Type B pancreatic cell (in vitro differentiated cells): ENCODE measurements around the gene MCM5. TPM values are rescaled to one million over a fixed set of nuclear protein-coding genes. Genes with fewer than 3 reads are reported as not detected.
A peak's percentile ranks its signal among the peaks of the same experiment; 100 is the strongest.

Experiments used
- DNase-seq: peaks from one replicate; pipeline ENCODE4 v3.0.0; 2021; ENCODE audit warnings: mixed read lengths; ENCODE audit not compliant: unreplicated experiment; ENCODE audit errors: extremely low spot score
- H3K27ac Mint-ChIP-seq: 2 replicates; pipeline ENCODE4 v1.8.0; 2021; ENCODE audit warnings: mild to moderate bottlenecking, mixed read lengths
- H3K27me3 Mint-ChIP-seq: 2 replicates; pipeline ENCODE4 v1.8.0; 2021; ENCODE audit warnings: mixed read lengths
- H3K36me3 Mint-ChIP-seq: 2 replicates; pipeline ENCODE4 v1.8.0; 2021; ENCODE audit warnings: mixed read lengths
- H3K4me1 Mint-ChIP-seq: one replicate; pipeline ENCODE4 v1.8.0; 2021; ENCODE audit warnings: mixed read lengths; ENCODE audit not compliant: unreplicated experiment
- H3K4me3 Mint-ChIP-seq: 2 replicates; pipeline ENCODE4 v1.8.0; 2021; ENCODE audit warnings: mild to moderate bottlenecking, mixed read lengths
- H3K9me3 Mint-ChIP-seq: 2 replicates; pipeline ENCODE4 v1.8.0; 2021; ENCODE audit warnings: mixed read lengths
- CTCF ChIP-seq: fragments of 200-600 bp; sonication (generic); conservative IDR thresholded peaks from 2 replicates; pipeline ENCODE4 v1.5.0; 2021; ENCODE audit warnings: antibody characterized with exemption, mild to moderate bottlenecking
- total RNA-seq: library from RNA; stranded (reverse); gene quantifications from 2 replicates; pipeline ENCODE4 v1.2.1, GENCODE V29; 2021; ENCODE audit warnings: low replicate concordance

MCM5 gene
- total RNA-seq, 1 donor from 2014 or later = 98.0 TPM

- Mint-ChIP-seq H3K27me3 (no peaks in the 10 kb centered on the region), H3K27ac (no peak overlapping the region), H3K36me3 (peaks cover 4% of the 10 kb centered on the region), H3K4me1 (peaks cover 13% of the 10 kb centered on the region), H3K9me3 (no peaks in the 10 kb centered on the region), H3K4me3 (no peak overlapping the region)
- TF ChIP-seq CTCF = no peak
- no peak for DNase-seq
Measured at GRCh38 chr22:35424081-35424480, 24.1 kb downstream of the MCM5 start.

GRCh38 chr22:35424761-35425160 is 24.8 kb downstream of the MCM5 start:
- H3K4me3 Mint-ChIP-seq = no peak overlapping the region
- no peak for DNase-seq
- H3K4me1 Mint-ChIP-seq = peaks cover 13% of the 10 kb centered on the region
- H3K9me3 Mint-ChIP-seq = no peaks in the 10 kb centered on the region
- peak overlapping the region; percentile 14 for H3K27ac Mint-ChIP-seq
- peaks cover 4% of the 10 kb centered on the region for H3K36me3 Mint-ChIP-seq
- no peaks in the 10 kb centered on the region for H3K27me3 Mint-ChIP-seq
- no peak for TF ChIP-seq CTCF

GRCh38 chr22:35425546-35425945 is 25.6 kb downstream of the MCM5 start:
- Mint-ChIP-seq H3K27ac (peak overlapping the region; percentile 29), H3K4me3 (no peak overlapping the region), H3K4me1 (peaks cover 13% of the 10 kb centered on the region), H3K27me3 (no peaks in the 10 kb centered on the region), H3K9me3 (no peaks in the 10 kb centered on the region), H3K36me3 (peaks cover 4% of the 10 kb centered on the region)
- no peak for TF ChIP-seq CTCF
- DNase-seq = no peak

- Mint-ChIP-seq H3K4me3 (peak overlapping the region; percentile 21), H3K9me3 (no peaks in the 10 kb centered on the region), H3K4me1 (peaks cover 13% of the 10 kb centered on the region), H3K27me3 (no peaks in the 10 kb centered on the region), H3K27ac (peak overlapping the region; percentile 80), H3K36me3 (peaks cover 4% of the 10 kb centered on the region)
- TF ChIP-seq CTCF = no peak
- no peak for DNase-seq
Measured at GRCh38 chr22:35425971-35426800, 26.2 kb downstream of the MCM5 start.

GRCh38 chr22:35426801-35427140 is 26.8 kb downstream of the MCM5 start:
- no peak for DNase-seq
- Mint-ChIP-seq H3K4me3 (peak overlapping the region; percentile 21), H3K27ac (peak overlapping the region; percentile 80), H3K4me1 (peaks cover 13% of the 10 kb centered on the region), H3K9me3 (no peaks in the 10 kb centered on the region), H3K36me3 (peaks cover 5% of the 10 kb centered on the region), H3K27me3 (no peaks in the 10 kb centered on the region)
- TF ChIP-seq CTCF = no peak
